Endothelial cell of umbilical vein (primary cell): ENCODE data around the gene PTPN6. TPM values are rescaled to one million over a fixed set of nuclear protein-coding genes. Genes with fewer than 3 reads are reported as not detected.

Source experiments
- BruUV-seq: library from RNA; stranded (reverse); fragments of 400-500 nt; replicated peaks from 2 replicates; lab custom pipeline; 2021; lab: Mats Ljungman, UMichigan
- CTCF ChIA-PET: fragments of 300-600, 350-600 bp; sonication (Branson Sonifier 250); formaldehyde crosslinking; loops from one replicate; lab custom pipeline; 2021; ENCODE audit warnings: antibody characterized with exemption, inconsistent platforms; lab: Charles Lee
- POLR2A ChIA-PET: fragments of 300-600, 350-600 bp; sonication (Branson Sonifier 250); formaldehyde crosslinking; loops from one replicate; lab custom pipeline; 2021; ENCODE audit warnings: antibody characterized with exemption, inconsistent platforms; lab: Charles Lee
- DNase-seq: peaks from one replicate; pipeline ENCODE4 v3.0.0-alpha.2; 2011; ENCODE audit warnings: low read depth, low spot score
- FAIRE-seq: peaks from 2 replicates; lab custom pipeline; 2011; peaks lifted over from hg19 to GRCh38; lab: Jason Lieb, UNC
- H2AFZ ChIP-seq: 2 replicates; pipeline ENCODE4 v1.6.0; 2012; ENCODE audit warnings: low read depth, low read length, control low read depth, inconsistent platforms
- H3K27ac ChIP-seq: 2 replicates; pipeline ENCODE4 v1.5.1; 2011; ENCODE audit warnings: low read depth, mild to moderate bottlenecking, control low read depth, low read length, moderate library complexity; ENCODE audit not compliant: insufficient read depth
- H3K27me3 ChIP-seq, 2 experiments: 2 replicates each; pipeline versions ENCODE4 v1.6.0 to v1.6.1; 2011; ENCODE audit warnings: low read length in 2 of 2, mixed read lengths in 1 of 2; ENCODE audit not compliant: control insufficient read depth in 2 of 2, insufficient read depth in 2 of 2
- H3K36me3 ChIP-seq, 2 experiments: 2 replicates in 1 of 2; 3 replicates in 1 of 2; pipeline ENCODE4 v1.5.1; 2011; ENCODE audit warnings: low read length in 2 of 2, mild to moderate bottlenecking in 1 of 2, moderate library complexity in 1 of 2; ENCODE audit not compliant: control insufficient read depth in 2 of 2, insufficient read depth in 2 of 2; ENCODE audit errors: extremely low read depth in 1 of 2
- H3K4me1 ChIP-seq: 3 replicates; pipeline ENCODE4 v1.5.1; 2011; ENCODE audit warnings: mild to moderate bottlenecking, low read length; ENCODE audit not compliant: control insufficient read depth, insufficient read depth; ENCODE audit errors: extremely low read depth
- H3K4me2 ChIP-seq: 2 replicates; pipeline ENCODE4 v1.6.1; 2011; ENCODE audit warnings: low read length, control low read depth, mixed read lengths; ENCODE audit not compliant: insufficient read depth
- H3K4me3 ChIP-seq, 3 experiments: fragments of 200-600 bp in 1 of 3; sonication (generic), shearing (Covaris generic) in 1 of 3; replicated peaks in 1 of 3; 2 replicates each; pipeline ENCODE4 v1.5.1; 2011 to 2016; ENCODE audit warnings: control low read depth in 3 of 3, low read length in 3 of 3, mild to moderate bottlenecking in 2 of 3, inconsistent platforms in 1 of 3, low read depth in 1 of 3, moderate library complexity in 1 of 3; ENCODE audit not compliant: insufficient read depth in 1 of 3
- H3K79me2 ChIP-seq: 2 replicates; pipeline ENCODE4 v1.6.0; 2012; ENCODE audit warnings: low read length, inconsistent platforms; ENCODE audit not compliant: control insufficient read depth, insufficient read depth
- H3K9ac ChIP-seq: replicated peaks from 2 replicates; pipeline ENCODE3; 2011; ENCODE audit warnings: low read length, control low read depth; ENCODE audit not compliant: insufficient read depth; ENCODE audit errors: extremely low read depth
- H3K9me1 ChIP-seq: replicated peaks from 3 replicates; pipeline ENCODE4 v1.6.0; 2011; ENCODE audit warnings: mild to moderate bottlenecking, low read length; ENCODE audit not compliant: control insufficient read depth, insufficient read depth; ENCODE audit errors: extremely low read depth
- H3K9me3 ChIP-seq: replicated peaks from 2 replicates; pipeline ENCODE4 v1.5.1; 2012; ENCODE audit warnings: low read length, inconsistent platforms; ENCODE audit not compliant: control insufficient read depth, insufficient read depth
- H4K20me1 ChIP-seq: replicated peaks from 2 replicates; pipeline ENCODE3; 2011; ENCODE audit warnings: mild to moderate bottlenecking, low read length; ENCODE audit not compliant: control insufficient read depth, insufficient read depth; ENCODE audit errors: extremely low read depth
- EZH2 ChIP-seq: IDR thresholded peaks from 2 replicates; pipeline ENCODE4 v1.6.1; 2012; ENCODE audit warnings: borderline replicate concordance, low read depth, mild to moderate bottlenecking, moderate library complexity, low read length, inconsistent platforms; ENCODE audit not compliant: severe bottlenecking
- FOS ChIP-seq: IDR thresholded peaks from 2 replicates; pipeline ENCODE4 v1.6.1; 2011; ENCODE audit warnings: mild to moderate bottlenecking, low read length, moderate library complexity, borderline replicate concordance; ENCODE audit not compliant: insufficient read depth
- GATA2 ChIP-seq: IDR thresholded peaks from 2 replicates; pipeline ENCODE4 v1.7.0; 2011; ENCODE audit warnings: low read depth, mild to moderate bottlenecking, moderate library complexity, mixed read lengths, low read length; ENCODE audit not compliant: insufficient read length, insufficient read depth
- JUN ChIP-seq: IDR thresholded peaks from 2 replicates; pipeline ENCODE4 v1.6.1; 2011; ENCODE audit warnings: borderline replicate concordance, low read depth; ENCODE audit not compliant: insufficient read length, insufficient read depth
- MYC ChIP-seq: IDR thresholded peaks from one replicate; pipeline ENCODE4 v1.6.1; 2011; ENCODE audit warnings: mild to moderate bottlenecking, low read depth, low read length
- POLR2A ChIP-seq: IDR thresholded peaks from 2 replicates; pipeline ENCODE4 v1.6.1; 2012; ENCODE audit warnings: low read depth, mild to moderate bottlenecking, control low read depth, low read length
- POLR2AphosphoS5 ChIP-seq: IDR thresholded peaks from 2 replicates; pipeline ENCODE4 v1.6.1; 2012; ENCODE audit warnings: low read depth, mild to moderate bottlenecking, control low read depth, low read length, moderate library complexity; ENCODE audit not compliant: insufficient read depth
- dilution Hi-C: fragments of 300-500 bp; cut with MboI; formaldehyde crosslinking; loops from one replicate; pipeline ENCODE4 v1.15.0; 2019; ENCODE audit warnings: low sequenced_read_pairs; ENCODE audit not compliant: extremely low pct_ligation_motif_present
- intact Hi-C: fragments of 100-400 bp; cut with micrococcal nuclease; formaldehyde crosslinking; loops from one replicate; pipeline ENCODE4 v1.10.0; 2022
- polyA plus RNA-seq, 4 experiments: library from polyadenylated mRNA; depleted of rRNA in 3 of 4; stranded (reverse) in 3 of 4; unstranded in 1 of 4; fragments of >200 nt; gene quantifications; 2 replicates each; pipeline versions ENCODE4 v1.2.1 to v1.2.3, GENCODE V29; 2011 to 2012; ENCODE audit warnings: missing spikeins in 1 of 4
- total RNA-seq: library from RNA; stranded (reverse); gene quantifications from 2 replicates; pipeline ENCODE4 v1.2.3, GENCODE V29; 2021
- TF ChIP-seq, protein P1 (sequence below), 2 donors: IDR thresholded peaks; 1 replicate in 1 of 2; 2 replicates in 1 of 2; pipeline ENCODE4 v1.5.1; 2011; ENCODE audit warnings: low read length in 2 of 2, mild to moderate bottlenecking in 2 of 2, moderate library complexity in 2 of 2, control low read depth in 1 of 2, inconsistent platforms in 1 of 2, low read depth in 1 of 2; ENCODE audit not compliant: insufficient read depth in 1 of 2; ENCODE audit errors: extremely low read depth in 1 of 2
- TF ChIP-seq, protein P2 (sequence below): IDR thresholded peaks from 2 replicates; pipeline ENCODE4 v1.6.1; 2011; ENCODE audit not compliant: insufficient read depth, insufficient read length

PTPN6 gene
- total and polyA plus RNA-seq, 2 donors (not counting 3 experiments of a cell fraction or from before 2014, with no cell fraction given): 0.25 to 1.6 TPM

- H3K4me3 ChIP-seq: peak overlapping the region; percentile 51 to 57 (median 52)
- no peaks in the 10 kb centered on the region for H3K9me3 ChIP-seq
- H4K20me1 ChIP-seq: no peaks in the 10 kb centered on the region
- dilution Hi-C loops: no loop called here
- BruUV-seq: no TSS peak
- H3K9ac ChIP-seq: no peak overlapping the region
- FAIRE-seq (no peak), DNase-seq (no peak)
- H3K36me3 ChIP-seq: no peaks in the 10 kb centered on the region
- H3K9me1 ChIP-seq: no peaks in the 10 kb centered on the region
- peaks cover 11% of the 10 kb centered on the region for H3K4me1 ChIP-seq
- H3K79me2 ChIP-seq: no peaks in the 10 kb centered on the region
- TF ChIP-seq GATA2 (no peak), FOS (no peak), MYC (no peak), POLR2AphosphoS5 (no peak), JUN (no peak), EZH2 (no peak), POLR2A (no peak)
- TF ChIP-seq, protein P1, sequence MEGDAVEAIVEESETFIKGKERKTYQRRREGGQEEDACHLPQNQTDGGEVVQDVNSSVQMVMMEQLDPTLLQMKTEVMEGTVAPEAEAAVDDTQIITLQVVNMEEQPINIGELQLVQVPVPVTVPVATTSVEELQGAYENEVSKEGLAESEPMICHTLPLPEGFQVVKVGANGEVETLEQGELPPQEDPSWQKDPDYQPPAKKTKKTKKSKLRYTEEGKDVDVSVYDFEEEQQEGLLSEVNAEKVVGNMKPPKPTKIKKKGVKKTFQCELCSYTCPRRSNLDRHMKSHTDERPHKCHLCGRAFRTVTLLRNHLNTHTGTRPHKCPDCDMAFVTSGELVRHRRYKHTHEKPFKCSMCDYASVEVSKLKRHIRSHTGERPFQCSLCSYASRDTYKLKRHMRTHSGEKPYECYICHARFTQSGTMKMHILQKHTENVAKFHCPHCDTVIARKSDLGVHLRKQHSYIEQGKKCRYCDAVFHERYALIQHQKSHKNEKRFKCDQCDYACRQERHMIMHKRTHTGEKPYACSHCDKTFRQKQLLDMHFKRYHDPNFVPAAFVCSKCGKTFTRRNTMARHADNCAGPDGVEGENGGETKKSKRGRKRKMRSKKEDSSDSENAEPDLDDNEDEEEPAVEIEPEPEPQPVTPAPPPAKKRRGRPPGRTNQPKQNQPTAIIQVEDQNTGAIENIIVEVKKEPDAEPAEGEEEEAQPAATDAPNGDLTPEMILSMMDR (IDR thresholded peaks at IDR 0.05; ENCODE audit: extremely low read depth in 1 of 2, insufficient read depth in 1 of 2, low read depth in 1 of 2, low read length in 2 of 2): no peak
- TF ChIP-seq, protein P2, sequence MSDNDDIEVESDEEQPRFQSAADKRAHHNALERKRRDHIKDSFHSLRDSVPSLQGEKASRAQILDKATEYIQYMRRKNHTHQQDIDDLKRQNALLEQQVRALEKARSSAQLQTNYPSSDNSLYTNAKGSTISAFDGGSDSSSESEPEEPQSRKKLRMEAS: no peak
- peak overlapping the region; percentile 83 for H3K4me2 ChIP-seq
- ChIA-PET POLR2A (no interaction called here), CTCF (interaction anchor here (1.5 to 3.5 kb wide), 2 partner anchors 24 to 43 kb away, joined by 5 to 12 read pairs; partner anchors contain the start of gene SPSB2)
- H2AFZ ChIP-seq: peak overlapping the region; percentile 98
- no peak overlapping the region for H3K27ac ChIP-seq
- intact Hi-C loops: loop anchor here (1.0 kb wide), 1 partner anchor 9 kb away; no protein-coding TSS in a partner anchor
- no peaks in the 10 kb centered on the region for H3K27me3 ChIP-seq
These were observed 36.0 kb upstream of the PTPN6 start for GRCh38 chr12:6914947-6915788.
